Endometrium (tissue), 2 donors: ENCODE measurements around the gene TYR.
A peak's percentile ranks its signal among the peaks of the same experiment; 100 is the strongest.
"Not testable (repeated sequence)": the region's sequence is repeated elsewhere in the genome, so short reads cannot be mapped to it uniquely, and the experiment has no call there.

Experiments used
- FAIRE-seq: peaks from 2 replicates; lab custom pipeline; 2012; peaks lifted over from hg19 to GRCh38; lab: Jason Lieb, UNC
- donor health status: control.
- donor health status: control.

The TYR gene

DNA sequence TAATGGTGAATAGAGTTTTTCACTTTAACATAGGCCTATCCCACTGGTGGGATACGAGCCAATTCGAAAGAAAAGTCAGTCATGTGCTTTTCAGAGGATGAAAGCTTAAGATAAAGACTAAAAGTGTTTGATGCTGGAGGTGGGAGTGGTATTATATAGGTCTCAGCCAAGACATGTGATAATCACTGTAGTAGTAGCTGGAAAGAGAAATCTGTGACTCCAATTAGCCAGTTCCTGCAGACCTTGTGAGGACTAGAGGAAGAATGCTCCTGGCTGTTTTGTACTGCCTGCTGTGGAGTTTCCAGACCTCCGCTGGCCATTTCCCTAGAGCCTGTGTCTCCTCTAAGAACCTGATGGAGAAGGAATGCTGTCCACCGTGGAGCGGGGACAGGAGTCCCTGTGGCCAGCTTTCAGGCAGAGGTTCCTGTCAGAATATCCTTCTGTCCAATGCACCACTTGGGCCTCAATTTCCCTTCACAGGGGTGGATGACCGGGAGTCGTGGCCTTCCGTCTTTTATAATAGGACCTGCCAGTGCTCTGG, at the start of gene TYR:
Gene TYR, plus strand, starts transcription at position 185 of the 541 bp plus-strand sequence. Its CDS starts 79 bp downstream, at position 264.
- FAIRE-seq, result no peak

GRCh38 chr11:89136606-89137005, 41.1 kb upstream of the TYR start:
- FAIRE-seq, result no peak

GRCh38 chr11:89147229-89147628, 30.4 kb upstream of the TYR start:
- FAIRE-seq, result no peak

GRCh38 chr11:89159974-89160373, 17.7 kb upstream of the TYR start:
- no peak for FAIRE-seq

DNA sequence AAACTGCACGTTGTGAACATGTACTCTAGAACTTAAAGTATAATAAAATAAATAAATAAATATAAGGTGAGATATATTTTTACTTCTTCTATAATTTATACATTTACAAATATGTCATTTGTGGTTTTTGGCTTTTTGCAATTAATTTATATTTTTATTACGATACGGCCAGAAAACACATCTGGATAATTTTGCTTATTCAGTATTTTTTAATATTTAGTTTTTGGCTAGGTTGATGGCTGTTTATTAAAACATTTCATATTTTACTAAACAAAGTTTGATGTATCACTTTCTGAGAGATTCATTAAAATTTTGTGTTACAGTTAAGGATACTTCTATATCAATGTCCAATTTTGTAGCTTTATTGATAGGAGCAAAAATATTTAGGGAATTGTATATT, 15.7 kb upstream of the TYR start:
- no peak for FAIRE-seq

- no peak for FAIRE-seq
Measured at GRCh38 chr11:89163686-89164085, 14.0 kb upstream of the TYR start.

GRCh38 chr11:89168396-89168795, 9.3 kb upstream of the TYR start:
- no peak for FAIRE-seq

DNA sequence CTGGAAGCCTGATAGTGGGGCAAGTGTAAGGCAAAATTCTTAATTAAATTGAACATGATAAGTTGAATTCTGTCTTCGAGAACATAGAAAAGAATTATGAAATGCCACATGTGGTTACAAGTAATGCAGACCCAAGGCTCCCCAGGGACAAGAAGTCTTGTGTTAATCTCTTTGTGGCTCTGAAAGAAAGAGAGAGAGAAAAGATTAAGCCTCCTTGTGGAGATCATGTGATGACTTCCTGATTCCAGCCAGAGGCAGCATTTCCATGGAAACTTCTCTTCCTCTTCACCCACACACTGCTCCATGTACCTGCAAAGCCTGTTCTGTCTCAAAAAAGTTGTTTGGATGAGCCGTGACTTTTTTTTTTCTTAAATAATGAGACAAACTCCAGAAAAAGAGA, 1.9 kb upstream of the TYR start:
- FAIRE-seq, result no peak

DNA sequence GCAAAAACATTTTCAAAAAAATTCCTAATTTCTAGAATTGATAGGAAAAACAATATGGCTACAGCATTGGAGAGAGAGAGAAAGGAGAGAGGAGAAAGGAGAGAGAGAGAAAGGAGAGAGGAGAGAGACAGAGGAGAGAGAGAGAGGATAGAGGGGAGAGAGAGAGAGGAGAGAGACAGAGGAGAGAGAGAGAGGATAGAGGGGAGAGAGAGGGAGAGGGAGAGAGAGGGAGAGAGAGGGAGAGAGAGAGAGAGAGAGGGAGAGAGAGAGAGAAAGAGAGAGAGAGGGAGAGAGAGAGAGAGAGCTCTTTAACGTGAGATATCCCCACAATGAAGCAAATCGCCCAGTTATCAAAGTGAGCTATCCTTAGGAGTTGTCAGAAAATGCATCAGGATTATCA, 737 bp upstream of the TYR start:
- FAIRE-seq, result no peak

DNA sequence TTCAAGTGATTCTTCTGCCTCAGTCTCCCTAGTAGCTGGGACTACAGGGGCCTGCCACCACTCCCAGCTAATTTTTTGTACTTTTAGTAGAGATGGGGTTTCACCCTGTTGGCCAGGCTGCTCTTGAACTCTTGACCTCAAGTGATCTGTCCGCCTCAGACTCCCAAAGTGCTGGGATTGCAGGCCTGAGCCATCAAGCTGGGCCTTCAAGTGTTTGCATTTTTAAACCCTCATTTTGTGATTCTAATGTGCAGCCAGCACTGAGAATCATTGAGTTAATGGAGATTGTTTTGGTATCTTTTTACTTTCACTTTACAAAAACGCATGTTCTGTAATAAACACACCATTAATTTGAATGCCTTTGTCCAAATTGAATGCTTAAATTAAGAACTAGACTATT, 3.4 kb downstream of the TYR start:
- FAIRE-seq, result no peak

DNA sequence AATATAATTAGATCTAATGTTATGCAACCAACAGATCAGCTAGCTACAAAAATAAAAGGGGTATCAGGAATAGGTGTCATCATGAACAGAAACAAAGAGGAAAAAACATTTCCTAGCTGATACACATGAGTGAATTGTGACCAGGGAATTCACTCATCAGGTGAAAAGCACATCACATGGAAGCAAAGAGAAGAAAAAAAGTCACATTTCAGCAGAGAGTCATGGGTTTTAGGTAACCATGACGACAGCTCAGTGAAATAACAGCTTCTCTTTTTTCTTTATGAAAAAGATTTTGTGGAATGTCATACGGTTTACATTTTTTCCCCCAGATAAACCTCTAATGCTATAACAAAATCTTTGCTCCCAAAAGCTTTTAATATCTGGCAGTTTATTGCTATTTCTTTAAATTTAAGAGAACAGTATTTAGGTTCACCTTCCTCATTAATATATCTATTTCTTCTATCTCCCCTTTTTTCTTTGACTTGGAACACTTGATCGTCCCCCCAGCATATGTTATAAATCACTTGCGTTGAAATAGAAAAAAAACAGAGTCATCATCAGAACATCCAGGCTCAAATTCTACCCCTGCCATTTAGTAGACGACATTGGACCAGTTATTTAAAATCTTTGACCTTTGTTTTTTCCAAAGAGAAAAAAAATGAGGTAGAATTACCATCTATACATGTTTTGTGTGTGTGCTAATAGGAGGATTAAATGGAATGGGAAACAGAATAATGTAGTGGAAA, 5.3 kb downstream of the TYR start:
- no peak for FAIRE-seq

DNA sequence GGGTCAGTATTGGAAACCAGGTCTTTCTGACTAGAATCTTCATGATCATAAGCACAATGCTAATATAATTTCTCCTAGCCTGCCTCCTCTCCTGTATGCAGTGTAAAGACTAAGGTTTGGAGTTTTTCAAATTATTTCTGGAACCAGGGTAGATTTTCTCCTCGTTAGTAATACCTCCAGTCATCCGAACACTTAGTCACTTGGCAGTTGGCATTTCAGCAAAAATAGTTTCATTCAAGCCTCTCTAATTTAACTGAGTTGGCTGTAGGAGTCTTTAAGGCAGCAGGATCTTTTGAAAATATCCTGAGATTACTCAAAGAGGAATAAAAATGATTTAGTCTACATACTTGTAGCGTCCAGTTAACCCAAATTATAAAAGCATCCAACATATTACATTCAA, 6.3 kb downstream of the TYR start:
- no peak for FAIRE-seq

DNA sequence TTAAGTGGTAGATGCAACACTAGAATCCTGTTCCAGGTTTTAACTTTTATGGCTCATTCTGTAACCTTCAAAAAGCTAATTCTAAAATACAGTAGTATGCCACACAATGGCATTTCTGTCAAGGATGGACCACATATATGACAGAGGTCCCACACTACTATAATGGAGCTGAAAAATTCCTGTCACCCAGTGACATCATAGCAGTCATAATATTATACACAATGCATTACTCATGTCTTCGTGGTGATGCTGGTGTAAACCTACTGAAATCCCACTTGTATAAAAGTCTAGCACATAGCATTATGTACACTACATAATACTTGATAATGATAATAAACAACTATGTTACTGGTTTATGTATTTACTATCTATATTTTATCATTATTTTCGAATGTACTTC, 12.1 kb downstream of the TYR start:
- no peak for FAIRE-seq

DNA sequence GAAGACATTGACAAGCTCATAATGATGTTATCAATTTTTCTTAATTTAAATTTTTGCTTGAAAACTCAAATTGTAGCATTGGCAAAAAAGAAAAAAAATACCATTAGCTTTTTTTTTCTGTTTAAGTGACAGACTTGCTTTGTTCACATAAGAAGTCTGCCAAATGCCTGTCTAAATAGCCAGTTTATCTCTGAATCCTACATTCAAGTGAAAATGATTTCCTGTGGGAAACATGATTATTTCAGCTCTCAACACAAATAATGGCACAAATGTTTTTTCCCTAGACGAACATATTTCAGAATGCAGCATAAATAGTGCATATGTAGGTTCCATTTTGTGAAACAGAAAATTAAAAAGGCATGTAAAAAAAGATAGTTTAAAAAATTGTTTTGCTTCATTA, 23.5 kb downstream of the TYR start:
- no peak for FAIRE-seq

DNA sequence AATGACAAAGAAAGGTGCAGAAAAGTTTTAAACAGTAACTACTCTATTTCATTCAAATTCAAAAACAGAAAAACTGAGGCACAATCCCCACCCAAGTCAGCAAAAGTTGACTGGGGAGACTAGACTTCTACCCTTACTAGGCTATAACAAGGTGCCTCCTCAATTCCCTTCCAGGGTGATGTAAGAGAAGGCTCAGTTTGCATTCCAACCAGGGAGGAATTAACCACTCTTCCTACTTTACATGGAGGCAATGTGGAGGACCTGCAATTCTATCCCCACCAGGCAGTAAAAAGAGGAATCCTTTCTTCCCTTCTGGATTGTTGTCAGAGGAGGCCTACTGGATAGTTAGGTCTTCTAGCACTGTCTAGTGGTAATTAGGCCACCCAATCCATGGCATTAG, 26.1 kb downstream of the TYR start:
- no peak for FAIRE-seq

DNA sequence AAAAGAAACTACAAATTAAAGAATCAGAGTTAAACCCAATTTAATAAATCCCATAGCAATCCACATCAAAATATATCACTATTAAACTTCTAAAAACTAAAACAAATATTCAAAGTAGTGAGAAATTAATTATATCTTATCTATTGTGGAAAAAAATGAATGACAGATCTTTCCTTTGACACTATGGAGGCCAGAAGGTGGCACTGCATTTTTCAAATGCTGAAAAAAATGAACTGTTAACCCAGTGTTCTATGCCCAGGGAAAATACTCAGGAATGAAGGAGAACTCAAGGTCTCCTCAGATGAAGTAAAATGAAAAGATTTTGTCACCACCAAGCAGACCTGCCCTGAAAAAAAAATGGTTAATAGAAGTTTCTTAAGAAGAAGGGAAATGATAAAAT, 27.7 kb downstream of the TYR start:
- FAIRE-seq, result no peak

- FAIRE-seq, result no peak
Measured at GRCh38 chr11:89220684-89221339, 43.1 kb downstream of the TYR start.

DNA sequence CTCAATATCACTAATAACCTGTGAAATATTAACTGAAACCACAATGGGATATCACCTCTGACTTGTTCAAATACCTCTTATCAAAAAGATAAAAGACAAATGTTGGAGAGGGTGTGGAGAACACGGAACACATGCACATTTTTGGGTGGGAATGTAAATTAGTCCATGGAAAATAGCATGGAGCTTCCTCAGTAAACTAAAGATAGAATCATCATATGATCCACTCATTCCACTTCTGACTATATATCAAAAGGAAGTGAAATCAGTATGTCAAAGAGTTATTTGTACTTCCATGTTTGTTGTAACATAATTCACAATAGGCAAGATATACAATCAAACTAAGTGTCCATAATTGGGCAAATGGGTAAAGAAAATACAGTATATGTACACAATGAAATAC, 57.4 kb downstream of the TYR start:
- FAIRE-seq, result no peak

DNA sequence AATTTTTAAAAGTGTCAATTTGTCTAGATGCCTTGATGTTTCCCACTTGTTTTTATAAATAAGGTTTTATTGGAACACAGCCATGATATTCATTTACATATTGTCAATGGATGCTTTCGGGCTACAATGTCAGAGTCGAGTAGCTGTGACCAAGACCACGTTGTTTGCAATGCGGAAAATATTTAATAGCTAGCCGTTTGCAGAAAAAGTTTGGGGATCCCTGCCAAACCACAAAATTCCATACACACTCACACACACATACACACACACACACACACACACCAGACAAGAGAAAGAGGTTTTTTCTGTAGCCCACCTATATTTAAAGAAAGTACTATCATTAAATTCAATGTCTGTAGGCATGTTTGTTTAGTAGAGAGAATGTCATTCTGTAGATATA, 58.3 kb downstream of the TYR start:
- FAIRE-seq, result no peak

DNA sequence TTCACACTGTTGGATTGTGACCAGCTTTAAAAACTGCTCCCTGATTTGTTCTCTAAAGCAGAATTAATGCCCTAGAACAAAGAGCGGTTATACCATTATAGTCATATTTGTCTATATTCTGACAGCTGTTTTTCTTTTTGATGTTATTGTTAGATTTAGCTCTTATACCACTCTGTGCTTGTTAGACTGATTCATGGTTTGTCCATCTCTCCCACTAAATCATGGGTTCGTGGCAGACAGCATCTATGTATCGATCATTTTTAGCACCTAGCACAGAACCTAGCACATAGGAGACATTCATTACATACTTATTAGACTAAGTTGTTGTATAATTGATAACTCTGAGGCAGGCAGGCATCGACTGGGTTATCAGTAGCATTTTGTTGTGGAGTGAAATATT, 69.3 kb downstream of the TYR start:
- FAIRE-seq, result not testable (repeated sequence)

DNA sequence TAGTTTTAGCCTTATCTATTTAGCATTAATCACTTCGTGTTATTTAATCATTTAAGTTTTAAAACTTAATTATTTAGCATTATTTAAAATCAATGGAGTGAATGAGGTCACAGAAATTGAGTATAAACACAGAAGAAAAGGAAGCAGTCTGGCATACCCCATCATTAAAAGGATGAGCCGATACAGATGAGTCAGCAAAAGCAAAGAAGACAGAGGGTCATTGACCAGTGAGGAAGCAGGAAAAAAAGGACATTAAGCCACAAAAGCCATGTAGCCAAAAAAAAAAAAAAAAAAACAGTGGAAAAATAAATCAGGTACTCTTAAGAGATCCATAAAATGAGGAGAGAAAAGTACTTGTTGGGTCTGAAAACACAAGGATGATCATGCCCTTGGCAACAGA, 71.5 kb downstream of the TYR start:
- no peak for FAIRE-seq

DNA sequence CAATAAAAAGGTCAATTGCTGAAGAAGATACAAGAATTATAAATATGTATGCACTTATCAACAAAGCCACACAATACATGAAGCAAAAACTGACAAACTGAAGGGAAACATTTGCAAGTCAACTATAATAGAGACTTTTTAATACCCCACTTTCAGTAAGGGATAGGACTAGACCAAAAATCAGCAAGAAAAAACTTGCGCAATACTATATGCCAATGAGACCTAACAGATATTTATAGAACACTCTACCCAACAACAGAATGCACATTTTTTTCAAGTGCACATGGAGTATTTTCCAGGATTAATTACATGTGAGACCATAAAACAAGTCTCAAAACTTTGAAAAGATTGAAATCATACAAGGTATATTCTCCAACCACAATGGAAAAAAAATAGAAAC, 83.8 kb downstream of the TYR start:
- peak; percentile 15 for FAIRE-seq

- FAIRE-seq, result no peak
Measured at GRCh38 chr11:89267660-89268302, 90.1 kb downstream of the TYR start.
